ENCODE results near the gene MED16.
A peak's percentile ranks its signal among the peaks of the same experiment; 100 is the strongest.
"Not testable (repeated sequence)": the region's sequence is repeated elsewhere in the genome, so short reads cannot be mapped to it uniquely, and the experiment has no call there.

The MED16 gene

DNA sequence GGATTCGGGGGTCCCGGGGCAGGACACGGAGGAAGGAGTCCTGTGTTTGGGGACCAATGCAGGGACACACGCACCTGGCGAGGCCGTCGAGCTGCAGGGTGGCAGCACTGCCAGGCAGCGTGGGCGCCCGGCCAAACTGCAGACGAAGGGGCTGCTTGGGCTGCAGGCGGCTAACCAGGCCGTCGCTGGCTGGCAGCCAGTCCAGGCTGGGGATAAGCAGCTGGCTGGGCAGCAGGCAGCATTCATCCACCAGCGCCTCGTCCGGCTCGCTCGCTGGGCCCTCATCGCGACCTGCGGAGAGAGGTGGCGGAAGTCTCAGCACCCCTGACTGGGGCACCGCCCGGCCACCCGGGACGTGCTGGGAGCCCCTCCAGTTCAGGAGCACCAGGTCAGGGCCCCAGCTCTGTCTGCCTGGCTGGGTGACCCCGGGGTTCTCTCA, 22.0 kb downstream of the MED16 start:
- no peak for DNase-seq

DNA sequence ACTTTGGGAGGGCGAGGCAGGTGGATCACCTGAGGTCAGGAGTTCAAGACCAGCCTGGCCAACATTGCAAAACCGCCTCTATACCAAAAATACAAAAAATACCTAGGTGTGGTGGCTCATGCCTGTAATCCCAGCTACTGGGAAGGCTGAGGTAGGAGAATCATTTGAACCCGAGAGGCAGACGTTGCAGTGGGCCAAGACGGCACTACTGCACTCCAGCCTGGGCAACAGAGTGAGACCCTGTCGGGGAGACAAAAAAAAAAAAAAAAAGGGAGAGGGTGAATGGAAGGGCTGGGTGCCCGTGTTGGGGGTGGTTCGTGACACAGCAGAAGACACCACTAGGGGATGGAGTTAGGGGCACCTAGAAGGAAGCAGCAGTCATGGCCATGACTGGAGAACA, 22.7 kb downstream of the MED16 start:
- no peak for DNase-seq

DNA sequence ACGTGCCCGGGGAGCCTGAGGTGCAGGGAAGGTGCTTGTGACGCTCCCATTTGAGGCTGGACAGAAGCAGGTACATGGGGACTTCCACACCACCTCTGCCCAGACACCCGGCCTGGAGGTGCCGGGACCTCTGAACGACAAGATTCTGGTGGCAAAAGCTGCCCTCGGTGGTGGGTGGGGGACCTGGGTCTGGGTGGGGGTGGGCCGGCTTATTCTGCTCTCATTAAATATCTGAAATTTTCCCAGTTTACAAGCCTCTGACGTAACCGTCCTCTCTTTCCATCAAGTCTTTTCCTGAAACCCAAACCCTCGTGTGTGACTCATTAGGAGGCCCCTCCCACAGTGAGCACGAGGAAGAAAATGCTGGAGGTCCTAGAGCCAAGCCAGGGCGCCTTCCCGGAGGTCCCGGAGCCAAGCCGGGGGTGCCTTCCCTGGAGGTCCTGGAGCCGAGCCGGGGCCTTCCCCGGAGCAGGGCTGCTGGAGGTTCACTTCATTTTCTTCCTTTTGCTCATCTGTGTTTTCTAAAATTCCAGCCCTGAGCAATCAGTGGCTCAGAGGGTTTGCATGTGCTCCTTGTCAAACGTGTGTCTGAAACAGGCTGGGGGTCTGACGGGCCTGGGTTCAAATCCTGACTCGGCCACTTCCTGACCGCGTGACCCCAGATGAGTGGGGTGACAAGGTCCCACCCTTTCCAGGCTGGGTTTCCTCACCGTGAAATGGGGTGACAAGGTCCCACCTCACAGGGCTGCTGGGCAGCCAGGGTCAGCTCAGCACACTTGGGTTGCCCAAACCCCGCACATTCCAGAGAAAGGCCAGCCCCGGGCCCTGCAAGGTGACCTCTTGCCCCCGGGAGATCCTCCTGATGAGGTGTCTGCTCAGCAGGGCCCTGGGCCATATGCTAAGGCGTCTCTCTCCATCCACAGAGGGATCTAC, 23.5 kb downstream of the MED16 start:
- no peak for DNase-seq

DNA sequence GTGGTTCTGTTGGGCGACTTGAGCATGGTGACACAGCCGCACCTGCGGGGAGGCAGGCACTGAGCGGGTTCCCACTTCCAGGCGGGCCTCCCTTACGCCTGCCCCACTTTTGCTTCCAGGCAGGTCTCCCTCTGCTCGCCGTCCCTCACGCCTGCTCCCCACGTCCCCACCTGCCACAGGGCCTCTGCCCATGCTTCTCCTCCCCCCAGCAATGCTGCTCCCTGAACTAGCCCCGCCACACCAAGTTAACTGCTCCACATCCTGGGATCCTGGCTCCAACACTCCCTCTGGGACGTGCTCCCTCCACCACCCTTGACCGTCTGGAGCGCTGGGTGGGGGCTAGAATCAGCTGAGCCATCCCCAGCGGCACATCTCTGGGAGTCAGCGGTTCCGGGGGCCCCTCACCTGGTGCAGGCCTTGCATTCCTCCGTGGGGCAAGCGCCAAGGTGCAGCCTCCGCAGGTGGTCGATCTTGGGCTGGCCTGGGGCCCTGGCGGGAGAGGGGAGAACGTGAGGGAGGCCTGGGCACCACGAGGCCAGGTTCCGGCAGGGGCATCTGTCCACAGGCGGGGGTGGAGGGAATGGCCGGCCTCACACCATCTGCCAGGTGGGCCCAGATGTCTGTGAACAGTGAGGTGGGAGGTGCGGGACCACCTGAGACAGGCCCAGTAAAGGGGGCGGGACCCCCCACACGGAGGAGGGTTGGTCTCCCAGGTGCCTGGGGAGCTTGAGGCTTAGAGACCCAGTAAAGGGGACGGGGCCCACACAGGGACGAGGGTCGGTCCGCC, 24.3 kb downstream of the MED16 start:
- no peak for DNase-seq

DNA sequence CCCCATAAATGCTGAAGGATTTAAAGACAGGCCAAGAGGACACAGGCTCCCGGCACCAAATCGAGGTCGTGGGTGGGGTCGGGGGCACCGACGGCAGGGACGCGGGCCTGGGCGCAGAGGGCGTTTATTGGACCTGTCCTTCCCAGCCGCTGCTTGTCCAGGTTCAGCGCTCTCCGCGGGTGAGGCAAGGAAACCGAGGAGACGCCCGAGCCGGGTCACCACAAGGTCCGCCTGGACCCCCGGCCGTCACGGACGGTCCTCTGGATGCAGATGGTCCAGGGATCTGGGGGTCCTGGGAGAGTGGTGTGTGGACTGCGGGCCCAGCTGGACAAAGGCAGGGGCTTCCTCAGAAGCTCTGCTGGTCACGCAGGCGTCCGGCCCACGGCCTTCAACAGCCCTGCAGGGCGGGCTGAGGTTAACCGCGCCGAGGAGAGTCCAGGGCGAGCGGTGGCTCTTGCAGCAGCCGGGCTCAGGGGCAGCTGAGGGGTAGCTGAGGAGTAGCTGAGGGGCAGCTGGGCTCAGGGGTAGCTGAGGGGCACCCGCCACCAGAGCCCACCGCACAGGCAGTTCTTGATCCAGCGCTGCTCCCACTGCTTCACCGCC, 25.0 kb downstream of the MED16 start:
- no peak for DNase-seq

DNA sequence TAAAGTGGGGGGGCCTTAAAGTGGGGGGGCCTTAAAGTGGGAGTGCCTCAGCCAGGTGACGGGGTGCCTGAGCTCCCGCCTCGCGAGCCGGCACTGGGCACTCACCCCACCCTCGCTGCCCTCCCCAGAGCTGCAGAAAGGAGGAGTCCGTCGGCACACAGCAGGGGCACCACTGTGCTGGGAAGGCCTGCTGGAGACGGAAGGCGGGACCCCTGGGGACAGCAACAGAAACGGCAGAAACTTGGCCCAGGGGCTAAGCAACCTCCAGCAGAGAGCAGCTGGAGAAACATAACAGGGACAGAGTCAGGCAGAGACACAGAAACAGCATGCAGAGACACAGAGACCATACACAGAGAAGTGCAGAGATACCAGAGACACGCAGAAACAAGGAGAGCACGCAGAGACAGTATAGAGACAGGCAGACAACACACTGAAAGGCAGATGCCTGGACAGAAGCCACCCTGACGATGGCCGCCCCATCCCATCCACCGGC, 25.6 kb downstream of the MED16 start:
- DNase-seq = no peak

DNA sequence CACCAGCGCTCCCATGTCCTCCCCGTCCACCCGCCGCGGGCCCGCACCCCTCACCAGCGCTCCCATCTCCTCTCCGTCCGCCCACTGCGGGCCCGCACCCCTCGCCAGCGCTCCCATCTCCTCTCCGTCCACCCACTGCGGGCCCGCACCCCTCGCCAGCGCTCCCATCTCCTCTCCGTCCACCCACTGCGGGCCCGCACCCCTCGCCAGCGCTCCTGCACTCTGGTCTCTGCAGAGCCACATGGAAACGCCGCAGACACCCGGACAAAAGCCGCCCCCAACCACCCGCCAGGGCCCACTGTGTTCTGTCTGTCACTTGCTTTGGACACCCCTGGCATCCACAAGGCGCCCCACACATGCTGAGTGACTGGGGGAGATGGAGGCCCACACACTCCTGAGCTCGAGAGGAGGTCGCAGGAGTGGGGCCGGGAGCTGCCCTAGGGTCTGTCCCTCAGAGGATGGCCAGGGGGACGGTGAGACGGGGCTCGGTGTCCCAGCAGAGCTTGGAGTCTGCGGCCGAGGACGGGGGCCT, 26.2 kb downstream of the MED16 start:
- no peak for DNase-seq

DNA sequence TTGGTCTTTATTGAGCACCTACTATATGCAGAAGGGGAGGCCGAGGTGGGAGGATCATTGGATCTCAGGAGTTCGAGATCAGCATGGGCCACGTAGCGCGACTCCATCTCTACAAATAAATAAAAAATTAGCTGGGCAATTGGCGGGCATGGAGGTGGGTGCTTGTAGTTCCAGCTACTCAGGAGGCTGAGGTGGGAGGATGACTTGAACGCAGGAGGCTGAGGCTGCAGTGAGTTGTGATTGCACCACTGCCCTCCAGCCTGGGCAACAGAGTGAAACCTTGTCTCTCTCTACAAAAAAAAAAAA, 29.7 kb downstream of the MED16 start:
- DNase-seq = no peak

DNA sequence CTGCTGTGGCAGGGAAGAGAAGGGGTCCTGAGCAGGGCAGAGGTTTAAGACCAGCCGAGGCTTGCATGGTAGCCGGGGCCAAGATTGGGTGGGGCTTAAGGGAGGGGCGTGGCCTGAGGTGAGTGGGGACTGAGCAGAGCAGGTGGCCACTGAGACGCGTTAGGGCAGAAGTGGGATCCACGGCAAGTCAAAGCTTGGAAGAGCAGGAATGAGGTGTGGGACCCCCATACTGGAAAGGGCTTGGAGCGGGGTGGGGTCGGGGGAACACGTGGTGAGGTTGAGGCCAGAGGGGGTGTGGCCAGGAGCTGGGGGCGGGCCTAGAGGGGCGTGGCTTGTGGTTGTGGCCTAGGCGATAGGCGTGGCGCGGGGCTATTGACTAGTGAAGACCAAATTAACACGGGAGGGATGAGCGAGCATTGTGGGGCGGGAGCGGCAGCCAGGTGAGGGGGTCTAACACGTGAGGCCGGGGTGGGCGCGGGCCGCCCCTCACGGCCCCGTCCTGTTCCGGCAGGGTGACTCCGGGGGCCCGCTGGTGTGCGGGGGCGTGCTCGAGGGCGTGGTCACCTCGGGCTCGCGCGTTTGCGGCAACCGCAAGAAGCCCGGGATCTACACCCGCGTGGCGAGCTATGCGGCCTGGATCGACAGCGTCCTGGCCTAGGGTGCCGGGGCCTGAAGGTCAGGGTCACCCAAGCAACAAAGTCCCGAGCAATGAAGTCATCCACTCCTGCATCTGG, 30.2 kb downstream of the MED16 start:
- DNase-seq = peak; percentile 83

DNA sequence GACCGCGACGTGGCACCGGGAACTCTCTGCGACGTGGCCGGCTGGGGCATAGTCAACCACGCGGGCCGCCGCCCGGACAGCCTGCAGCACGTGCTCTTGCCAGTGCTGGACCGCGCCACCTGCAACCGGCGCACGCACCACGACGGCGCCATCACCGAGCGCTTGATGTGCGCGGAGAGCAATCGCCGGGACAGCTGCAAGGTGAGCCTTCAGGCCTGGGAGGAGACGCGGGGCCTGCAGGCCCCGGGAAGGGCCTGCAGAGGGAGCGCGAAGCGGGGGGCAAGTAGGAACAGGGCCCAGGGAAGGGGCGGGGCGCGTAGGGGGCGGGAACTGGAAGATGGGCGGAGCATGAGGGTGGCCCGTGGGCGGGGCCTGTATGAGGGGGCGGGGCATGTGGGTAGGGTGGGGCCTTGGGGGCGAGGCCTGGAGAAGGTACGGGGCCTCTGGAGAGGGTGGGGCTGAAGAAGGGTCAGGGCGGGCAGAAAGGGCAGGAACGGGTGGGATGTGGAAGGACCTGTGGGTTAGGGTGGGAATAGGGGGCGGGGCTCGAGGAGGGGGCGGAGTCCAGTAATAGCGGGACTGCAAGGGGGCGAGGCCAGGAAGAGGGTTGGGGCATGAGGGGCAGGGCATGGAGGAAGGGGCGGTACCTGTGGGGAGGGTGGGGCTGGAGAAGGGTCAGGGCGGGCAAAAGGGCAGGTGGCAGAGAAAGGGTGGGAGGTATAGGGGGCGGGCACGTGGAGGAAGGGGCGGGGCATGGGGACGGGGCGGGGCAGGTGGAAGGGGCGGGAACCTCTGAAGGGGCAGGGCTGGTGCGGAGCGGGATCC, 31.0 kb downstream of the MED16 start:
- DNase-seq = peak; percentile 84

DNA sequence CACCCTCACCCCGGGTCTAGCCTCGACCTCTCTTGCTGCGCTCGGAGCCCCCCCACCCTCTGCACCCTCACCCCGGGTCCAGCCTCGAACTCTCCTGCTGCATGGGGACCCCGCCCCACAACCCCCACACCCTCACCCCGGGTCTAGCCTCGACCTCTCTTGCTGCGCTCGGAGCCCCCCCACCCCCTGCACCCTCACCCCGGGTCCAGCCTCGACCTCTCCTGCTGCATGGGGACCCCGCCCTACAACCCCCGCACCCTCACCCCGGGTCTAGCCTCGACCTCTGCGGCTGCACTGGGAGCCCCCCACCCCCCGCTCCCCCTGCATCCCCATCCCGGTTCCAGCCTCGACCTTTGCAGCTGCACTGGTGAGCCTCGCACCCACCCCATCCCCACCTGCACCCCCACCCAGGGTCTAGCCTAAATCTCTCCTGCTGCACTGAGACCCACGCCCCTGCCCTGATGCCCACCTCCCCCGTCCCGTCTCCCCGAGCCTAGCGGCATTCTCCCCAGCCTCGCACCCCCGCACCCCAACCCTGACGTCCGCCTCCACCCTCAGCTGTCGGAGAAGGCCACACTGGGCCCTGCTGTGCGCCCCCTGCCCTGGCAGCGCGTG, 31.7 kb downstream of the MED16 start:
- no peak for DNase-seq

DNA sequence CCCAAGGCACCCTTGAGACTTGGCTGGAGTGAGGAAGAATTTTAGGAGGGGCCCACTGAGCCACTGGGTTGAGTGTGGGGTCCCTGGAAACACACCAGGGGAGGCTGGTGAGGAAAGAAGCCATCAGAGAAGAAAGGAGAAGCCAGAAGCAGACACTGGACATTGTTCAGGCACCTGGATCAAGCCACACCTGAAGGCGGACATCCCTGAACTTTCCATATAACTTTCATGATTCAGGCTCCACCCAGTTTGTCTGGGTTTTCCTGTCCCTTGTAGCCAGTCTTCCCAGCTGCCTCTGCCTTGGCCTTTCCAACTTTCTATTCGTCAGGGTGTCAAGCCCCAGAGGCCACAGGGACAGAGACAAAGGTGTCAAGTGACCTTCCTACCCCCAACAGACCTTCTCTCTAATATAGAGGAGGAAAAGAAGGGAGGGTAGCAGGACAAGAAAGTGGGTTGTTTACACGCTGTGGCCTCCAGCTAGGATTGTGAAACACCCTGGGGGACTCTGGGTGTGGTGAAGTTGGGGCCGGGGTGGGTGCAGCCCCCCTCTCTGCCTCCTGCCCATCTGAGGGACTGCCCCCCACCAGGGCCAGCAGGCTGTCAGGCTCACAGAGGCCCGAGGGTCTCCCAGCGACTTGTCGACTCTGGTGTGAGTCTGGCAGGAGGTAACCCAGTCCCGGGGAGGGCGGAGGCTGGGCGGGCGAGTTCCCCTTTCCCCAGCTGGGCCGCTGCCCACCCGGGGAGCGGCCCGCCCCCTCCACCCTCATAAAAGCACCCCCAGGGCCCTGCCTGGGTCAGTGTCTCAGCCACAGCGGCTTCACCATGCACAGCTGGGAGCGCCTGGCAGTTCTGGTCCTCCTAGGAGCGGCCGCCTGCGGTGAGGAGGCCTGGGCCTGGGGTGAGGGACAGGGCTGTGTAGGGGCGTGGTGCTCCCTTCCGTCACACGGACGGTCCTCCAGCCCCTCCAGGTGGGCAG, 33.8 kb downstream of the MED16 start, which contains the start of gene CFD:
Gene CFD (plus strand): TSS at position 797 of the 976 bp plus-strand sequence. CDS start 26 bp downstream, at position 823.
- no peak for DNase-seq

DNA sequence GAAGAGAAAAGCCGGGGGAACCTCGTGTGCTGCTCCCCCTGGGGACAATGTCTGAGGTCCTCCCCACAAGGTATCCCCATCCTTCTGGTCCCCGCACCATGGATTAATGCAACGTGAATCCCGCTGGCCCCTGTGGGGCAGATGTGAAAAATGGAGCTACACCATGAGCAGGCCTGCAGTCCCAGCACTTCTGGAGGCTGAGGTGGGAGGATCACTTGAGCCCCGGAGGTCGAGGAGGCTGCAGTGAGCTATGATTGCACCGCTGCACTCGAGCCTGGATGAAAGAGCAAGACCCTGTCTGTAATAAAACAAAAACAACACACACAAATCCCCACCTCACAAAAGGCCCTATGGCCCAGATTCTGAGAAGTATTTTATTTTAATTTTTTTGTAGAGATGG, 34.7 kb downstream of the MED16 start:
- DNase-seq = no peak

DNA sequence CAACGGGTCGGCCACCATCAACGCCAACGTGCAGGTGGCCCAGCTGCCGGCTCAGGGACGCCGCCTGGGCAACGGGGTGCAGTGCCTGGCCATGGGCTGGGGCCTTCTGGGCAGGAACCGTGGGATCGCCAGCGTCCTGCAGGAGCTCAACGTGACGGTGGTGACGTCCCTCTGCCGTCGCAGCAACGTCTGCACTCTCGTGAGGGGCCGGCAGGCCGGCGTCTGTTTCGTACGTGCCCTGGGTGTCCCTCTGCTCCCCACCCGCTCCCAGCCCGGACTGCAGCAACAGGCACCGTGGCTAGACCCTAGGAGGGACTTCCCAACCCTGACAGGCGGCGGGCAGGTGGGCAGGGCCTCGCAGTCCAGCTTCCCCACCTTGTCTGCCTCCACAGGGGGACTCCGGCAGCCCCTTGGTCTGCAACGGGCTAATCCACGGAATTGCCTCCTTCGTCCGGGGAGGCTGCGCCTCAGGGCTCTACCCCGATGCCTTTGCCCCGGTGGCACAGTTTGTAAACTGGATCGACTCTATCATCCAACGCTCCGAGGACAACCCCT, 37.3 kb downstream of the MED16 start:
- DNase-seq = no peak

DNA sequence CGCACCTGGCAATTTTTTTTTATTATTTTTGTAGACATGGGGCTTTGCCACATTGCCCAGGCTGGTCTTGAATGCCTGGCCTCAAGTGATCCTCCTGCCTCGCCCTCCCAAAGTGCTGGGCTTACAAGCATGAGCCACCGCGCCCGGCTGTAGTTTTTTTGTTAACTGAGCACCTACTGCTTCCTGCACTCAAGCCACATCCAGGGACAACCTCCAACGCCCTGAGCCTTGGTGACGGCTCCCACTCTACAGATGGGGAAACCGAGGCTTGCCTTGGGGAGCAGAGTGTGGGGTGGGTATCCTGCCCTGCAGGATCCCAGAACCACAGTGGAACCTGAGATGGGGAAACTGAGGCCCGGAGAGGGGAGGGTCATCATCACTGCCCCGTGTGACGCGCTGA, 37.8 kb downstream of the MED16 start:
- DNase-seq = no peak

DNA sequence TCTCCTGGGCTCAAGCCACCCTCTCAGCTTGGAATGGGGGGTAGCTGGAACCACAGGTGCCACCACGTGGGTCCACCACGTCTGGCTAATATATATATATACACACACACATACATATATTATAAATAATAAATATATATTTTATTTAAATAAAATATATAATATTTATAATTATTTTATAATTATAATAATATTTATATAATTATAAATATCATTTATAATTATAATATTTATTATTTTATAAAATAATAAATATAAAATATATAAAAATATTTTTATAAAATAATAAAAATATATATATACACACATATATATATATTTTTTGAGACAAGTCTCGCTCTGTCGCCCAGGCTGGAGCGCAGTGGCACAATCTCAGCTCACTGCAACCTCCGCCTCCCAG, 38.4 kb downstream of the MED16 start:
- no peak for DNase-seq

DNA sequence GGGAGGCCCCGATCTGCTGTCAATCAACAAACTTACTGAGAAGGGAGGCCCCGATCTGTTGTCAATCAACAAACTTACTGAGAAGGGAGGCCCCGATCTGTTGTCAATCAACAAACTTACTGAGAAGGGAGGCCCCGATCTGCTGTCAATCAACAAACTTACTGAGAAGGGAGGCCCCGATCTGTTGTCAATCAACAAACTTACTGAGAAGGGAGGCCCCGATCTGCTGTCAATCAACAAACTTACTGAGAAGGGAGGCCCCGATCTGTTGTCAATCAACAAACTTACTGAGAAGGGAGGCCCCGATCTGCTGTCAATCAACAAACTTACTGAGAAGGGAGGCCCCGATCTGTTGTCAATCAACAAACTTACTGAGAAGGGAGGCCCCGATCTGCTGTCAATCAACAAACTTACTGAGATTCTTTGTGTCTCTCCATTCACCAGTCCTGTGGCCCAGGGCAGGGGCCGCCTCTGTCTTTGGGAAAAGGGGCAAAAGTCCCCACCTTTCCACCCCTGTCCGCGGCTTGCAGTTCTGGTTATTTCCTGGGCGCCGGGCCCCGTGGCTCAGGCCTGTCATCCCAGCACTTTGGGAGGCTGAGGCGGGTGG, 39.3 kb downstream of the MED16 start:
- DNase-seq = not testable (repeated sequence)

DNA sequence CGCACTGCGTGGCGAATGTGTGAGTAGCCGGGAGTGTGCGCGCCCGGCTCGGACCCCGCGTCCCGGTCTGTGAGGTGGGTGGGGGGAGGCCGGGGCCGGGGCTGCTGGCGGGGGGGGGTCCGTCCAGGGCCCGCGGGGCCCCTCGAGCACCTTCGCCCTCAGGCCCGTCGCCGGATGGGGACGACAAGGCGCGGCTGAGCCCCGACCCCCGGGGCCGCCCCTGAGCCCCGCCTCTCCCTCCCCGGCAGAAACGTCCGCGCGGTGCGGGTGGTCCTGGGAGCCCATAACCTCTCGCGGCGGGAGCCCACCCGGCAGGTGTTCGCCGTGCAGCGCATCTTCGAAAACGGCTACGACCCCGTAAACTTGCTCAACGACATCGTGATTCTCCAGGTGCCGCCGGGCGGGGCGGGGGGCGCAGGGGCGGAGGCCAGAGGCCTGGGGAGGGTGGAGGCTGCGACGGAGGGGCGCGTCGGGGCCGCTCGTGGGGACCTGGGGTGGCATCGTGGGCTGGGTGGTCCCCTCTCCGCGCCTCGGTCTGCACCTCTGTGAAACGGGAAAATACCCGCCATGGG, 39.9 kb downstream of the MED16 start:
- DNase-seq = no peak

All from hematopoietic multipotent progenitor cell treated with erythropoietin and hydrocortisone succinate and interleukin-3 and kit ligand, for 8 days (in vitro differentiated cells).